Stimulated activated CD8-positive, alpha-beta memory T cell treated with anti-CD3 and anti-CD28 coated beads, Interleukin-4, amount 100 ng/mL, for 24 hours (primary cell): Measurements from ENCODE around the gene CFAP97D1.

Source experiments
- DNase-seq: peaks from one replicate; pipeline ENCODE4 v3.0.0-alpha.2; 2020; ENCODE audit warnings: low read depth

CFAP97D1 gene

GRCh38 chr17:43799047-43799446, 18.8 kb downstream of the CFAP97D1 start:
- DNase-seq: no peak

DNA sequence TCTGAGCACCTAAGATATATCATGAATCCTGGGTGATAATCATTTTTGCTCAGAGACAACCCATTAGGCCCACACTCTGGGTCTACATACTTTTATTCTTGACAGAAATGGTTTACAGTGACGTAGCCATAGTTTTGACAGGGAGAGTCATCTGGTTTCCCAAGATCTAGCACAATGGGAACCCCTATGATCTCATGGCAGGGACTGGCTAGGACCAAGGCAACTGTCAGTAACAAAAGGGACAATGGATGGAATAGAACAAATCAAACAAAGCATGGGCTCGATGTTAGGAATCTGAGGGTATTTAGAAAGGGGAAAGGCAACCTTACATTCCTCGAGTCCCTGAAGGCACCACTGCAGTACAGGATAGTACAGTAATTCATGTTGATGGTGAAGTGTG, 20.5 kb downstream of the CFAP97D1 start:
- DNase-seq: no peak

DNA sequence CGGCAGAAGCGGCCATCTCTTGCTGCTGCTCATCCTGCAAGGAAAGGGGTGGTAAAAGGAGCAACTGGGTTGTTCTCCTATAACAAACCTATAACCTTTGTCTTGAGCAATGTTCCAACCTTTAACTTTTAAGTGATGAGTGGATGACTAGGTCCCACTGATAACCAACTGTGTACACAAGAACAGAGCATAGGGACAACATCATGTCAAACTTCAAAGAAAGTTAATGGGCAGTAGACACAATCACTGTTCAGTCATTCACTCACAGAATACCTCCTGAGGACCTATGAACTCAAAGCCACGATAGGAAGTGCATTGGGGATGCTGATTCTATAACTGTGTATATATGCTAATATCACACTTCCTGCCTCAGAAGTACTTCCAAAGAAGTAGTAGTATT, 21.6 kb downstream of the CFAP97D1 start:
- DNase-seq: no peak

DNA sequence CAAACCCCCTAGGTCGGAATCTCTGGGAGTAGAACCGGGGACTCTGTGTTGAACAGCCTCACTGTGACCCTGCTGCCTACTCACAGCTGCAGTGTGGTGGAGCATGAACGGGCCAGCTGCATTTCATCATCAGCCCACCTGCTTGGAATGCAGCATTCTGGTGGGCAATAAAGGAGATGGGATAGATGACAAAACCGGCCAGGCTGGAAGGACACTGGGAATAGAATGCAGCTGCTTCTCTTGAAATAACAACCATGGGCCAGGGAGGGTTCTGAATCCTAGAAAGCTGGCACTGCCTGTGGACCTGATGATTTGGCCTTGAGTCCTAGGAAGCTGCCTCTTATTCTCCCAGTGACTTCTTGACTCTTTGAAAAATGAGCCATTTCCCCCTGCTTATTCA, 23.5 kb downstream of the CFAP97D1 start:
- DNase-seq: no peak

GRCh38 chr17:43805117-43805516, 24.9 kb downstream of the CFAP97D1 start:
- DNase-seq: no peak

DNA sequence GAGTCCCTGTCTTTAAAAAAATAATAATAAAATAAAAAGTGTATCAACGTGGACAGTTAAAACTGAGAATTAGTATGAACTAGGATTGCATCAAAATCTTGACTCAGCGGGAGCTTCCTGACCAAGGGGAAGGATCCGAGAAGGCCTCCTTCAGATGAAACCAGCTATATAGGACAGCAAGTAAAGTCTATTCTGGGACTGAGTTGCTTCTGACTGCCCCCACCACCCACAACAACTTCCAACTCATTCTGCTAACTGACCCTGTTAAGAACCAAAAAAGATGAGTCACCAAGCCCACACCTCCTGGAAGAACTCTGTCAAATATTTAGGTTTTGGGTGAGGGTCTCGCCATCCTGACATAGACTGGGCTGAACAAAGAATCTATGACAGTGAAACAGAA, 27.8 kb downstream of the CFAP97D1 start:
- DNase-seq: no peak

DNA sequence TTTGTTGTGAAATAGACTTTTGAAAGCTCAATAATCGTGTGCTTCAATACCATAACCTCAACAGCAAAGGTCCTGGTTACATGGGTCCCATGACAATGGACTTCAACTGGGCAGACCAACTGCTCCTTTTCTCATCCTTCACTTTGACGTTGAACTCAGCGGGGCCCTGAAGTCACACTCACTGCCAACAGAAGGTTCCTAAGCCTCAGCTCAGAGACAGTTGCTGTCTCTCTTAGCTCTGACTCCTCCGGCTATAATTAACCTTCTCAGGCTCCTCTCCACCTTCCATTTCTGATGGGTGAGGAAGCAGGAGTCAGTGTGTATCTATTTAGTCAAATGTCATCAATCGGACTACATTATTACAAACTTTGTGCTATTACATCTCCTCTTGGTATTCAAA, 28.9 kb downstream of the CFAP97D1 start:
- no peak for DNase-seq

- no peak for DNase-seq
Observed at GRCh38 chr17:43810226-43810715, 30.0 kb downstream of the CFAP97D1 start.

DNA sequence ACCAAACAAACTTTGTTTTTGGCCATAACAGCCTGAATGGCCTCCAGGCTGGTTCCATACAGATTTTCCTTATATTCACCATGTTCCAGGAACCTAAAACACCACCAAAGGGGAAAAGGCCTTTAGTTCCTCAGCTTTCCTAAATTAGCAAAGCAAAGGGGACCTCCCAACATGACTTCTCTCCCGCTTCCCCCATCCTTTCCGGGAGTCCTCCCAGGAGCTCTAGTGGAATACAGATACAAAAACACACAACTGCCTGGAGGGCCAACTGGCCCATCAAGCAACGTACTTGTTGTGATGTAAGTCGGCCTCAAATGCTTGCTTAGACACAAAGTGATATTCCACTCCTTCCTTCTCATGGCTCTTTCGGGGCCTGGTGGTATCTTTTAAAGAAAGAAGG, 30.6 kb downstream of the CFAP97D1 start:
- no peak for DNase-seq

DNA sequence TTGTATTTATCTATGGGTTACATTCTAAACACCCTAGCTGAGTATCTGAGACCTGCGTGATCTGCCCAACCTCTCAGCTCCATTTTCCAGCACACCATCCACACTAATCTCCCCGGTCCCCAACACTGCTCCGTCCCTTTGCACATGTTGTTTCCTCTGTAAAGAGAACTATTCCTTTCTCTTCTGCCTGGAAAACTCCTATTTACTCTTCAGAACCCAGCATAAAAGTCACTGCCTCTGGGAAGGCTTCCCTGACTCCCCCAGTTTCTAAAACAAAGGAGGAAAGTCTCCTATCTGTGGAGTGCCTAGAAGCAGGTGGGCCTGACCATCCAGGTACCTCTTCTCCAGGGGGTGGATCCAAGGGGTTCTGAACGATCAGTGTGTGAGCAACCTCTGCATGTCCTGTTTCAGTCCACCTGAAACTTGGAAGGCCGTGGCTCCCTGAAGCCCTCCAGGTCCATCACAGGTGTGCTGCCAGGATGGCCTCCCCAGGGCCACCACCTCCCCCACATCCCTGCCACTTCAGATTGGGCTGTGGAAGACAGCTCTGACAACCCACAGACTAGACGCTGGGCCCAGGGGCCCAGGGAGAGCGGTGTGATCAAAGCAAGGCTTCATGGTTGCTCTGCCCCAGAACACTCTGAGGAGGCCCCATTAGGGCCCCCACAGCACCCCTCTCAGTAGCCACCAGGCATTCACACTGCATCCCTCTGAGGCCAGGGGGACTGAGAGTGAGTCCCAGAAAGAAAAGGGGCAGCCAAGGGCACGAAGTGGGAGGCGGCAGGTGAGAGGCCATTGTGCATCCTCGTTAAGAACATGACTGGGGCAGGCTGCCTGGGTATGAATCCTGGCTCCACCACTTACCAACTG, 32.4 kb downstream of the CFAP97D1 start:
- DNase-seq: no peak

GRCh38 chr17:43813386-43813785, 33.2 kb downstream of the CFAP97D1 start:
- DNase-seq: no peak

DNA sequence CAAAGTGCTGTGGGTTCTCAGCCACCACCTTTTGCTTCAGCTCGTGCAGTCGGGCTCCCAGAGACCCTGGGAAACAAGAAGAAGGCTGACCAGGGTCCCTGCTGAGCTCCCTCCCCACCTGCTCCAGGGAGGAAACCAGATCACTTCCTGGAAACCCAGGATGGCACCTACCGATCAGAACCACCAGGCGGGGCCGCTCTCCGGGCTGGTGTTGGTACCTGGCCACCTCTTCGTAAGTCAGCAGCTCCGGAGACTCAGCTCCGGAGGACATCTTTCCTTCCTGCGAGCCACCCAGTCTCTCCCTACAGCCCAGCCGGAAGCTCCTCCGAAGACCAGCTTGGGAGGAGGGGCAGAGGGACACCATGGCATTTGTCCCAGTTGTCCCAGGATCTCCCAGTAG, 33.8 kb downstream of the CFAP97D1 start:
- no peak for DNase-seq

DNA sequence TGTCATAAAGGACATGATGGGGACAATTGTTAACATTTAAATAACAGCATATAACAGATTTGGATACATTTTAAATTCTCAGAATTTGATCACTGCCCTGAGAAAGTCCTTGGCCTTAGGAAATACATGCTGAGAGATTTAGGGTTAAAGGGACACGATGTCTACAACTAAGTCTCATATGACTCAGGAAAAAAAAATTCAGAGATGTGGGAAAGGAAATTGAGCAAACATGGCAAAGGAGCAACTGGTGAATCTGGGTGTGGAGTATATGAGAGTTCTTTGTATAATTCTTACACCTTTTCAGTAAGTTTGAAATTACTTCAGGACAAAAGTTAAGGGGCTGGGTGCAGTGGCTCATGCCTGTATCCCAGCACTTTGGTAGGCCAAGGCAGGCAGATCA, 34.5 kb downstream of the CFAP97D1 start:
- DNase-seq: no peak

DNA sequence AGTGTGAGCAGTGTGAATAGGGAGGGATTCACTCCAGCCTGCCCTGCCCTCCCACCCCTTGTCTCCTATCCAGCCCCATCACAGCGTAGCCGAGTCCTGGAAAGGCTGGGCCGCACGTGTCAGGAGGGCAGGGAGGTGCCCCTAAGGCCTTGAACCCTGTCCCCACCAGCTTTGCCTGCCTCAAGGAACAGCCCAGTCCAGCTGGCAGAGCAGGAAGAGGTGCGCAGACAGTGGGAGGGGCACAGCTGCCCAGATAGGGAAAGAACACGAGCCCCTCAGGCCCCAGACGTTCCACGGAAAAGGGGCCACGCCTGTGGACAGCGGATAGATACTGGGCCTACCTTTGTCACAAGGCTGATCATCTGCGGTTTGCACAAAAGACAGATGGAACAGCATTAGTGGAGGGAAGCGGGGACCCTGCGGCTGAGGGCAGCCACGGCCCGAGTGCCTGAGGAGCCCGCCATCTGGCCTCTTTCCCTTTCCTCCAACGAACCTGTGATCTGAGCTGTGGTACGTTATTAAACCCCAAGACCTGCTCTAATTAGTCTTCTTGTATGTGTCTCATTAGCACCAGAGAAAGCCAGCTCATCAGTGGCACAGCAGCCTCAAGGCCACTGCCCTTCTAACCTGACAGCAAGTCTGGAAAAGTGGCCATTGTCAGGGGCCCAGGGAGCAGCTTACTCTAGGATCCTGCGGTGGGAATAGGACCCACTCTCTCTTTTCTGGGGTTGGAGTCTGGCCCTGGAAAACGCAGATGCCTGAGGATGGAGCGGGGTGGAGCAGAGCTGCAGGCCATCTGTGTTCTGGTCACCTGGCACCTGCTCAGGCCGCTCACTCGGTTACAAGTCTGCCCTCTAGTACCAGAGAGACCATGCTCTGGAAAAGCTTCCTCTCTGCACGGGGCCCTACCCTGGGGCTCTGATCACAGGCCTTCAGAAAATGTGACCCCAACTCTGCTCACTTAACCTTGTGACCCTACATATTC, 36.4 kb downstream of the CFAP97D1 start:
- DNase-seq: no peak

DNA sequence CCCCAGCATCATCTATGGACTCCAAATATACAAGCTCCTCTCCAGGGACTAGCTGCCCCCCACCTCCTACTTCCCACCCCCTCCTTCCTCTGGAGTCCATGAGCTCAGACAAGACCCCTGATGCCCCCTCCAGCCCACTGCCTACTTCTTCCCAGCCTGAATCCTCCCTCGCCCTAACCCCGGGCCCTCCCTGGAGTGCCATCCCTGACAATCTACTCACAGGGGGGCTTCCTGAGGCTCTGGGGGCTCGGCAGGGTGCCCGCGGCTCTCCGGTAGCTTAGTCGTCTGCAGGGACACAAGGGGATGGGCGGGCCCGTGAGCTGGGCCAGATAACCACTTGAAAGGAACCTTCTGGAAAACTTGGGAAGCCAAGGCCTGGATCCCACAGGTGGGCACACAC, 37.6 kb downstream of the CFAP97D1 start:
- DNase-seq: no peak

DNA sequence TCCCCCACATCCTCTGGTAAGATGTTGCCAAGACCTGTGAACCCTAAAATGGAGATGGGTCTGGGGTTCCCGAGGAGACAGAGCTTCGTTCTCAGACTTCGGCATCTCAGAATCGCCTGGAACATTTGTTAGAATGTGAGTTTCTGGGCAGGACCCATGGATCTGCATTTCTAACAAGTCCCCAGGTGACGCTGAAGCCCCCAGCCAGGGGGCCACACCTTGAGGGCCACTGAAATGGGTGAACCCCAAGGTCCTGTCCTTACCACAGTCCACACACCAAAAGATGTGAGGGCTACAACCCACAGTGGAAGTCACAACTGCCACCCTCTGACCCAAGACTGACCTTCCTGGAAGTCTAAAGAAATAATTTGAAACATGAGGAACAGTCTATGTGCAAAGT, 38.7 kb downstream of the CFAP97D1 start:
- DNase-seq: no peak

DNA sequence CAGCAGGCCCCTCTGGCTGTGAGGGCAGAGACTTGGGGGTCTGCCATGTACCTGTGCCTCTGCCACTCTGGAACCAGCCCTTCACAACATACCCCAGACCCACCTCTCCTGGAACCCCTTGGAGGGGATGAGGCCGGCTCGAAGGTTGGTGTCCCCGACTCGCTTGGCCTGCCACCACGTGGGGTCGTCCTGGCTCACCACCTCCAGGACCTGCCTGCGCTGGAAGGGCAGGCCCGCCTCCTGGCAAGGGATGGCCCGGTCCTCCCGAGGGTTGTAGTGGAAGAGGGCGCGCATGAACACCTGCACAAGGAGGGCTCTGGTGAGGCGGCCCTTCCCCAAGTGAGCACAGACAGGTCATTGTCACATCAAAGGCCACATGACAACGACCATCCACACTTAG, 40.5 kb downstream of the CFAP97D1 start:
- no peak for DNase-seq

GRCh38 chr17:43822570-43823190, 42.4 kb downstream of the CFAP97D1 start:
- no peak for DNase-seq

DNA sequence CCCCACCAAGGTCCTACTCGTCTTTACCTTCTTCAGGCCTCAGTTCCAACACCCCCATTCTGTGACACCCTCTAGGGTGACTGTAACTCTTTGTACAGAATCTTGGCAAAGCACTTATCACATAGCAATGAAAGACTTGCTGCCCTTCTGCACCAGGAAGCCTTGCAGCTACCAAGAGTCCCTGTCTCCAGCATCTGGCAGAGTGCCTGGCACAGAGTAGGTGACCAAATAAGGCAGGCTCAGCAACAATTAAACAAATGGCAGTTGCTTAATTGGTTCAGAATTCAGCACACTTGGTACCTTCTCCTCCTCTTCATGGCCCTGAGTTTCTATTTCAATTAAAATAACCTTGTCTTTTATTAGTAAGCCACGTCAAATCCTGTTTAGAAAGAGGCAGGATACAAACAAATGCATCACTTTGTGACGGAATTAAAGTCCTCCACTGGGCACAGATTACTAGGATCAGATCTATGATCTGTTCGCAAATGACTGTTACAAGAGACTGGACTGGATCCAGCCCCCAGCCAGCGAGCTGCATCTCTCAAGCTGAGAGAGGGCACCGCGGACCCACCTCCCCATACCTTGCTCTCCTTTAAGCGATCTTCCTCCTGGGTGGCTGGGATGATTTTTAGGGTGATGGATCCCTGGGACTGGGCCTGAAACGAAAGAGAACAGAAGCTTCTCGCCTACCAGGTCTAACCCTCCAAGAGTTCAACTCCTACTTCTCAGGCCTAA, 43.3 kb downstream of the CFAP97D1 start:
- no peak for DNase-seq

- DNase-seq: no peak
Observed at GRCh38 chr17:43825567-43825966, 45.3 kb downstream of the CFAP97D1 start.

- DNase-seq: no peak
Observed at GRCh38 chr17:43826206-43826605, 46.0 kb downstream of the CFAP97D1 start.

- no peak for DNase-seq
Observed at GRCh38 chr17:43827596-43827995, 47.4 kb downstream of the CFAP97D1 start.
